GM08714 (cell line): ENCODE results near the gene ITGAV.

Experiments
- H3K4me3 ChIP-seq: fragments of 200-500 bp; sonication (Bioruptor generic); 2 replicates; pipeline ENCODE4 v1.5.1; 2014; ENCODE audit warnings: mild to moderate bottlenecking, low read length, inconsistent platforms
- ZNF274 ChIP-seq: IDR thresholded peaks from 2 replicates; pipeline ENCODE4 v1.6.1; 2012; ENCODE audit warnings: mild to moderate bottlenecking, low read depth, low read length

Gene ITGAV

DNA sequence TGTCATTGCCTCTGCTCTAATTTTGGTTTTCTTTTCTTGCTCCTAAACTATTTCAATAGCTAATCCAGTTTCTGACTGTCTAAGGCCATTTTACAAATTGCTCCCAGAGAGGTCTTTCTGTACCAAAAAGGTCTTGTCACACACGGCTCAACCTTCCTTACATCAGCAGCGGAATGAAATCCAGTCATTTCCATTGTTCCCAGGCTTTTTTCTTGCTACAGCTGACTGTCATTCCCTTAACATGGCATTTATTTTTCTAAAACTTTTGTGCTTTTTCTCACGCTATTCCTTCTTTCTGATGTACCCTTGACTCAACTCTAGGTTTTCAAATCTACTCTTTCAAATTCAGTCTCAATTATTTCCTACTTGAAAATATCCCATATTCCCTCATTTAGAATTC, 128.3 kb downstream of the ITGAV start:
- TF ChIP-seq ZNF274: no peak
- H3K4me3 ChIP-seq: no peak overlapping the region

DNA sequence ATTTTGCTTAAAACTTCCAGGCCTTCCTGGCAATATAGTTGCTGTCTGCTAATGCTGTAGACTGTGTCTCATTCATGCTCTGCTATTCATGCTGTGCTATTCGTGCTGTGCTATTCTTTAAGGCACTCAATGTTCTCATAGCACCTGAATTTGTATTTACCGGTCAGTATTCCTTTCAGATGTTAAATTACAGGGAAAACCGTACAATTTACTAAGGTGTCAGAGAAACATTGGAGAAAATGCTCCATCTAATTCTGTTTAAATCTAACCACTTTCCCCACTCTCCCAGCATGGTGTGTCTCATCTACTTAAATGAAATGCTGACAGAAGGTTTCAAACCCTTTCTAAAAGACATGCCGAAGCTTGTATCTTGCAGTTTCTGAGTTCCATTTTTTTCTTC, 129.0 kb downstream of the ITGAV start:
- H3K4me3 ChIP-seq: no peak overlapping the region
- TF ChIP-seq ZNF274: no peak

- no peak for TF ChIP-seq ZNF274
- H3K4me3 ChIP-seq: no peak overlapping the region
Observed at GRCh38 chr2:186721956-186722355, 132.1 kb downstream of the ITGAV start.

- H3K4me3 ChIP-seq: no peak overlapping the region
- TF ChIP-seq ZNF274: no peak
Observed at GRCh38 chr2:186724736-186725135, 134.9 kb downstream of the ITGAV start.

- no peak for TF ChIP-seq ZNF274
- no peak overlapping the region for H3K4me3 ChIP-seq
Observed at GRCh38 chr2:186725783-186726182, 135.9 kb downstream of the ITGAV start.

- no peak for TF ChIP-seq ZNF274
Observed at GRCh38 chr2:186726938-186727337, 137.1 kb downstream of the ITGAV start.

GRCh38 chr2:186728631-186729030, 138.8 kb downstream of the ITGAV start:
- H3K4me3 ChIP-seq: no peak overlapping the region
- no peak for TF ChIP-seq ZNF274

More at GRCh38 chr2:186726938-186727337, 137.1 kb downstream of the ITGAV start:
- no peak overlapping the region for H3K4me3 ChIP-seq
